ENCODE data around the gene RPS6KC1. TPM values are rescaled to one million over a fixed set of nuclear protein-coding genes. Genes with fewer than 3 reads are reported as not detected.

The RPS6KC1 gene, protein sequence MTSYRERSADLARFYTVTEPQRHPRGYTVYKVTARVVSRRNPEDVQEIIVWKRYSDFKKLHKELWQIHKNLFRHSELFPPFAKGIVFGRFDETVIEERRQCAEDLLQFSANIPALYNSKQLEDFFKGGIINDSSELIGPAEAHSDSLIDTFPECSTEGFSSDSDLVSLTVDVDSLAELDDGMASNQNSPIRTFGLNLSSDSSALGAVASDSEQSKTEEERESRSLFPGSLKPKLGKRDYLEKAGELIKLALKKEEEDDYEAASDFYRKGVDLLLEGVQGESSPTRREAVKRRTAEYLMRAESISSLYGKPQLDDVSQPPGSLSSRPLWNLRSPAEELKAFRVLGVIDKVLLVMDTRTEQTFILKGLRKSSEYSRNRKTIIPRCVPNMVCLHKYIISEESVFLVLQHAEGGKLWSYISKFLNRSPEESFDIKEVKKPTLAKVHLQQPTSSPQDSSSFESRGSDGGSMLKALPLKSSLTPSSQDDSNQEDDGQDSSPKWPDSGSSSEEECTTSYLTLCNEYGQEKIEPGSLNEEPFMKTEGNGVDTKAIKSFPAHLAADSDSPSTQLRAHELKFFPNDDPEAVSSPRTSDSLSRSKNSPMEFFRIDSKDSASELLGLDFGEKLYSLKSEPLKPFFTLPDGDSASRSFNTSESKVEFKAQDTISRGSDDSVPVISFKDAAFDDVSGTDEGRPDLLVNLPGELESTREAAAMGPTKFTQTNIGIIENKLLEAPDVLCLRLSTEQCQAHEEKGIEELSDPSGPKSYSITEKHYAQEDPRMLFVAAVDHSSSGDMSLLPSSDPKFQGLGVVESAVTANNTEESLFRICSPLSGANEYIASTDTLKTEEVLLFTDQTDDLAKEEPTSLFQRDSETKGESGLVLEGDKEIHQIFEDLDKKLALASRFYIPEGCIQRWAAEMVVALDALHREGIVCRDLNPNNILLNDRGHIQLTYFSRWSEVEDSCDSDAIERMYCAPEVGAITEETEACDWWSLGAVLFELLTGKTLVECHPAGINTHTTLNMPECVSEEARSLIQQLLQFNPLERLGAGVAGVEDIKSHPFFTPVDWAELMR
- total RNA-seq (ENCODE audit: unreplicated experiment) = 19.9 TPM
- long read RNA-seq, full-length matches to known transcripts = 1 of 6 reads
- long read RNA-seq, partial matches to known transcripts = 4 of 6 reads
- long read RNA-seq, other reads (novel, unspliced or antisense) = 1 of 6 reads

DNA sequence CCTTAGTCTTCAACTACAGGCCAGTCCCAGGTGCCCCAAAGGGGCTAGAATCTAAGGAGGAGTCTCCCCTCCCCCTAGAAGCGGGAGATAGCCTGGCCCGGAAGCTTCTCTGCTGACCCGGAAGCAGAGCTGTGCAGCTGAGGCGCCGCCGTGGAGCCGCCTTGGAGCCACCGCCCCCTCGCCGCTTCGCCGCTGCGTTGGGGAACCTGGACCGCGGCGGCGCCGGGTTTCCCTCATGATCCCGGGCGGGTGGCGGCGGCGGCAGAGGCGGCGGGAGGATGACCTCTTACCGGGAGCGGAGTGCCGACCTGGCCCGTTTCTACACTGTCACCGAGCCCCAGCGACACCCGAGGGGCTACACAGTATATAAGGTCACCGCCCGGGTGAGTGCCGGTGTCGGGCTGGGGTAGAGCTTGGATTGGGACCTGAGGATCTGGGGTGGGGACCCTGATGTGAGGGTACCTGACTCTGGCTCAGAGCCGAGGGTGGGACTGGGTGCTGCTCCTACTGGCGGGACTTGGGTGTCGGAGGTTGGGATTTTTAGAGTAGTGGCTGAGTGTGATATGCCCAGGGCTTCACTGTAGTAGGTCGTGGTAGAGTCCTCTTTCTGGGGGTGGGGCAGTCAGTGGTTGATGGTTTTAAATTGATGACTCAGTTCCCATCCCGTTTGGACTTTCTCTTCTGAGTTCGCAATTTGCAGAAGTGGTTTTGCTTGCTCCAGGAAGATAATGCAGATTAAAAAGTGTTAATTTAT is at the start of gene RPS6KC1:
Gene RPS6KC1 (plus strand): TSS at position 115 of the 754 bp plus-strand sequence. CDS start 164 bp downstream, at position 279.
- Mint-ChIP-seq H3K36me3 (ENCODE audit: low read depth, unreplicated experiment) (peaks cover 14% of the 10 kb centered on the region), H3K9me3 (ENCODE audit: unreplicated experiment) (no peaks in the 10 kb centered on the region), H3K27ac (ENCODE audit: unreplicated experiment) (peak within 1 kb of the TSS; percentile 81), H3K4me1 (ENCODE audit: unreplicated experiment) (peaks cover 24% of the 10 kb centered on the region), H3K4me3 (ENCODE audit: unreplicated experiment) (peak within 1 kb of the TSS; percentile 100), H3K27me3 (ENCODE audit: unreplicated experiment) (no peaks in the 10 kb centered on the region)
- TF ChIP-seq, protein P1, sequence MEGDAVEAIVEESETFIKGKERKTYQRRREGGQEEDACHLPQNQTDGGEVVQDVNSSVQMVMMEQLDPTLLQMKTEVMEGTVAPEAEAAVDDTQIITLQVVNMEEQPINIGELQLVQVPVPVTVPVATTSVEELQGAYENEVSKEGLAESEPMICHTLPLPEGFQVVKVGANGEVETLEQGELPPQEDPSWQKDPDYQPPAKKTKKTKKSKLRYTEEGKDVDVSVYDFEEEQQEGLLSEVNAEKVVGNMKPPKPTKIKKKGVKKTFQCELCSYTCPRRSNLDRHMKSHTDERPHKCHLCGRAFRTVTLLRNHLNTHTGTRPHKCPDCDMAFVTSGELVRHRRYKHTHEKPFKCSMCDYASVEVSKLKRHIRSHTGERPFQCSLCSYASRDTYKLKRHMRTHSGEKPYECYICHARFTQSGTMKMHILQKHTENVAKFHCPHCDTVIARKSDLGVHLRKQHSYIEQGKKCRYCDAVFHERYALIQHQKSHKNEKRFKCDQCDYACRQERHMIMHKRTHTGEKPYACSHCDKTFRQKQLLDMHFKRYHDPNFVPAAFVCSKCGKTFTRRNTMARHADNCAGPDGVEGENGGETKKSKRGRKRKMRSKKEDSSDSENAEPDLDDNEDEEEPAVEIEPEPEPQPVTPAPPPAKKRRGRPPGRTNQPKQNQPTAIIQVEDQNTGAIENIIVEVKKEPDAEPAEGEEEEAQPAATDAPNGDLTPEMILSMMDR (IDR thresholded peaks at IDR 0.05; ENCODE audit: unreplicated experiment) = no peak
- DNase-seq (ENCODE audit: low spot score) = peak; percentile 73

DNA sequence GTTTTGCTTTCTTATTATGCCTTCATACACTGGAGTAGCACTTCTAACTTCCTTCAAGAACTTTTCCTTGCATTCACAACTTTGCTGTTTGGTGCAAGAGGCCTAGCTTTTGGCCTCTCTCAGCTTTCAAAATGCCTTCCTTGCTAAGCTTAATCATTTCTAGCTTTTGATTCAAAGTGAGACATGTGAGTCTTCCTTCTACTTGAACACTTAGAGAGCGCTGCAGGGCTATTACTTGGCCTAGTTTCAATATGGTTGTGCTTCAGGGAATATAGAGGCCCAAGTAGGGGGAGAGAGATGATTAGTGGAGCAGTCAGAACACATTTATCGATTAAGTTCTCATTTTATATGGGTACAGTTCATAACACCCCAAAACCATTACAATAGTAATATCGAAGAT is 47.8 kb upstream of the RPS6KC1 start:
- TF ChIP-seq, protein P1 (IDR thresholded peaks at IDR 0.05; ENCODE audit: unreplicated experiment) = no peak
- Mint-ChIP-seq H3K4me3 (ENCODE audit: unreplicated experiment) (no peak overlapping the region), H3K4me1 (ENCODE audit: unreplicated experiment) (no peaks in the 10 kb centered on the region), H3K27me3 (ENCODE audit: unreplicated experiment) (no peaks in the 10 kb centered on the region), H3K36me3 (ENCODE audit: low read depth, unreplicated experiment) (peaks cover 16% of the 10 kb centered on the region), H3K9me3 (ENCODE audit: unreplicated experiment) (no peaks in the 10 kb centered on the region), H3K27ac (ENCODE audit: unreplicated experiment) (no peak overlapping the region)
- no peak for DNase-seq (ENCODE audit: low spot score)

DNA sequence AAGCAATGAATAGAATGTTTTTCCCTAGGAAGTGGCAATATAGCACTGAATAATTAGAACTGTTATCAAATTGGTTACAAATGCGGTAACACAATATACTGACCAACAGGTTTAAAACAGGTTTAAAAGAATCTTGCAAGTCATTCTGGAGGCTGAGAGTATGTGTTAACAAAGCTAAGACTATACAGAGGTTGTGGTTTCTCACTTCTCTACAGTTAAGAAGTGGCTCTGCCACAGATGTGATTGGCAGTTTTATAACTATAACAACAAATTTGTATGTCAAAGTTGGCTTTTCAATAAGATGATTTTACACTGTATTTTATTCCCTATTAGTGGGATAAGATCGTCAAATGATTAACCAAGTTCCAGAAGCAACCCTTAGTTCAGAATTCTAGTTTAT is 42.5 kb upstream of the RPS6KC1 start:
- Mint-ChIP-seq H3K36me3 (ENCODE audit: low read depth, unreplicated experiment) (peaks cover 10% of the 10 kb centered on the region), H3K4me3 (ENCODE audit: unreplicated experiment) (no peak overlapping the region), H3K4me1 (ENCODE audit: unreplicated experiment) (no peaks in the 10 kb centered on the region), H3K27ac (ENCODE audit: unreplicated experiment) (no peak overlapping the region), H3K27me3 (ENCODE audit: unreplicated experiment) (no peaks in the 10 kb centered on the region), H3K9me3 (ENCODE audit: unreplicated experiment) (no peaks in the 10 kb centered on the region)
- DNase-seq (ENCODE audit: low spot score) = no peak
- TF ChIP-seq, protein P1 (IDR thresholded peaks at IDR 0.05; ENCODE audit: unreplicated experiment) = no peak

DNA sequence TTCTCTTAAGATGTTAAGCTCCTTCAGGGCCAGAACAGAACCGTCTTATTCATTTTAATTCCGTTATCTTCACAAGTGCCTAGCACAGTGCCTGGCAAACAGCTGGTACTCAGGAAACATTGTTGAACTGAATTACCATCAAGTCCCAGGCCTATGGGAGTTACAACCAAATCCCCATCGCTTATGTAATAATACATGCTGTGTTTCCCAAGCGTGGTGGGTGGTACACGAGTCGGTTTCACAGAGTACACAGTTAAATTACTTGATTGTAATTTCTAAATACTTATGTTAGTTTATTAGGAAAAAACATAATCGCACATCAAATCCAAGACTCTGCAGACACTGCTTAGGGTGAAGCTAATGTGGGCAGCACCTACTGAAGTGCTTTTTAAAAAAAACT is 36.4 kb upstream of the RPS6KC1 start:
- H3K4me3 Mint-ChIP-seq (ENCODE audit: unreplicated experiment) = peak overlapping the region; percentile 99
- H3K4me1 Mint-ChIP-seq (ENCODE audit: unreplicated experiment) = peaks cover 3% of the 10 kb centered on the region
- no peaks in the 10 kb centered on the region for H3K27me3 Mint-ChIP-seq (ENCODE audit: unreplicated experiment)
- DNase-seq (ENCODE audit: low spot score) = no peak
- H3K36me3 Mint-ChIP-seq (ENCODE audit: low read depth, unreplicated experiment) = no peaks in the 10 kb centered on the region
- TF ChIP-seq, protein P1 (IDR thresholded peaks at IDR 0.05; ENCODE audit: unreplicated experiment) = no peak
- H3K9me3 Mint-ChIP-seq (ENCODE audit: unreplicated experiment) = no peaks in the 10 kb centered on the region
- H3K27ac Mint-ChIP-seq (ENCODE audit: unreplicated experiment) = peak overlapping the region; percentile 93

Measured in endothelial cell (in vitro differentiated cells).